ENCODE data around the gene HDAC11.

The HDAC11 gene

DNA sequence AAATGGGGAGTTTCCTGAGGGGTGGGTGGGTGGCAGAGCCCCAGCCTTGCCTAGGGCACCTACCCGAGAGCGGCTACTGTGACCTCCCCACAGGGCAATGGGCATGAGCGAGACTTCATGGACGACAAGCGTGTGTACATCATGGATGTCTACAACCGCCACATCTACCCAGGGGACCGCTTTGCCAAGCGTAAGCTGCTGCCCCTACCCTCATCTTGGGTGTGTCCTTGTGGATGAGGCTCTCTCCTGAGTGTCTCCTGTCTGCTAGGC lies 22.6 kb downstream of the HDAC11 start:
- TF ChIP-seq, protein P1, sequence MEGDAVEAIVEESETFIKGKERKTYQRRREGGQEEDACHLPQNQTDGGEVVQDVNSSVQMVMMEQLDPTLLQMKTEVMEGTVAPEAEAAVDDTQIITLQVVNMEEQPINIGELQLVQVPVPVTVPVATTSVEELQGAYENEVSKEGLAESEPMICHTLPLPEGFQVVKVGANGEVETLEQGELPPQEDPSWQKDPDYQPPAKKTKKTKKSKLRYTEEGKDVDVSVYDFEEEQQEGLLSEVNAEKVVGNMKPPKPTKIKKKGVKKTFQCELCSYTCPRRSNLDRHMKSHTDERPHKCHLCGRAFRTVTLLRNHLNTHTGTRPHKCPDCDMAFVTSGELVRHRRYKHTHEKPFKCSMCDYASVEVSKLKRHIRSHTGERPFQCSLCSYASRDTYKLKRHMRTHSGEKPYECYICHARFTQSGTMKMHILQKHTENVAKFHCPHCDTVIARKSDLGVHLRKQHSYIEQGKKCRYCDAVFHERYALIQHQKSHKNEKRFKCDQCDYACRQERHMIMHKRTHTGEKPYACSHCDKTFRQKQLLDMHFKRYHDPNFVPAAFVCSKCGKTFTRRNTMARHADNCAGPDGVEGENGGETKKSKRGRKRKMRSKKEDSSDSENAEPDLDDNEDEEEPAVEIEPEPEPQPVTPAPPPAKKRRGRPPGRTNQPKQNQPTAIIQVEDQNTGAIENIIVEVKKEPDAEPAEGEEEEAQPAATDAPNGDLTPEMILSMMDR (IDR thresholded peaks at IDR 0.05; ENCODE audit: unreplicated experiment in 3 of 3), result no peak
- Mint-ChIP-seq H3K9me3 (no peaks in the 10 kb centered on the region), H3K4me1 (peaks cover 11% of the 10 kb centered on the region), H3K27ac (no peak overlapping the region), H3K36me3 (ENCODE audit: low read depth) (peaks cover 3% of the 10 kb centered on the region), H3K27me3 (ENCODE audit: low read depth) (peaks cover 3% of the 10 kb centered on the region), H3K4me3 (no peak overlapping the region)

DNA sequence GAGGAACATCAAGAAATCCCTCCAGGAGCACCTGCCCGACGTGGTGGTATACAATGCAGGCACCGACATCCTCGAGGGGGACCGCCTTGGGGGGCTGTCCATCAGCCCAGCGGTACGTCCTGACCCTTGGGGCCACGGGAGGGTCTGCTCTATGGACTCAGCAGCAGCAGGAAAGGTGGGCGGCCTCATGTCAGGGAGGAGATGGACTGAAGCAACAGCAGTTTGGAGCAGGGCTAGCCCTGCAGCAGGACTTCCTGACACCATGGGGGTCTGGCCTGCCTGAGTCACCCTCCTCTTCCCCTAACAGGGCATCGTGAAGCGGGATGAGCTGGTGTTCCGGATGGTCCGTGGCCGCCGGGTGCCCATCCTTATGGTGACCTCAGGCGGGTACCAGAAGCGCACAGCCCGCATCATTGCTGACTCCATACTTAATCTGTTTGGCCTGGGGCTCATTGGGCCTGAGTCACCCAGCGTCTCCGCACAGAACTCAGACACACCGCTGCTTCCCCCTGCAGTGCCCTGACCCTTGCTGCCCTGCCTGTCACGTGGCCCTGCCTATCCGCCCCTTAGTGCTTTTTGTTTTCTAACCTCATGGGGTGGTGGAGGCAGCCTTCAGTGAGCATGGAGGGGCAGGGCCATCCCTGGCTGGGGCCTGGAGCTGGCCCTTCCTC lies 24.2 kb downstream of the HDAC11 start:
- H3K4me1 Mint-ChIP-seq, result peaks cover 11% of the 10 kb centered on the region
- TF ChIP-seq, protein P1 (IDR thresholded peaks at IDR 0.05; ENCODE audit: unreplicated experiment in 3 of 3), result no peak
- H3K27me3 Mint-ChIP-seq (ENCODE audit: low read depth), result peaks cover 6% of the 10 kb centered on the region
- no peaks in the 10 kb centered on the region for H3K9me3 Mint-ChIP-seq
- H3K36me3 Mint-ChIP-seq (ENCODE audit: low read depth), result peaks cover 3% of the 10 kb centered on the region
- peak overlapping the region in 1 of 3 experiments; percentile 32 for H3K27ac Mint-ChIP-seq
- no peak overlapping the region for H3K4me3 Mint-ChIP-seq

DNA sequence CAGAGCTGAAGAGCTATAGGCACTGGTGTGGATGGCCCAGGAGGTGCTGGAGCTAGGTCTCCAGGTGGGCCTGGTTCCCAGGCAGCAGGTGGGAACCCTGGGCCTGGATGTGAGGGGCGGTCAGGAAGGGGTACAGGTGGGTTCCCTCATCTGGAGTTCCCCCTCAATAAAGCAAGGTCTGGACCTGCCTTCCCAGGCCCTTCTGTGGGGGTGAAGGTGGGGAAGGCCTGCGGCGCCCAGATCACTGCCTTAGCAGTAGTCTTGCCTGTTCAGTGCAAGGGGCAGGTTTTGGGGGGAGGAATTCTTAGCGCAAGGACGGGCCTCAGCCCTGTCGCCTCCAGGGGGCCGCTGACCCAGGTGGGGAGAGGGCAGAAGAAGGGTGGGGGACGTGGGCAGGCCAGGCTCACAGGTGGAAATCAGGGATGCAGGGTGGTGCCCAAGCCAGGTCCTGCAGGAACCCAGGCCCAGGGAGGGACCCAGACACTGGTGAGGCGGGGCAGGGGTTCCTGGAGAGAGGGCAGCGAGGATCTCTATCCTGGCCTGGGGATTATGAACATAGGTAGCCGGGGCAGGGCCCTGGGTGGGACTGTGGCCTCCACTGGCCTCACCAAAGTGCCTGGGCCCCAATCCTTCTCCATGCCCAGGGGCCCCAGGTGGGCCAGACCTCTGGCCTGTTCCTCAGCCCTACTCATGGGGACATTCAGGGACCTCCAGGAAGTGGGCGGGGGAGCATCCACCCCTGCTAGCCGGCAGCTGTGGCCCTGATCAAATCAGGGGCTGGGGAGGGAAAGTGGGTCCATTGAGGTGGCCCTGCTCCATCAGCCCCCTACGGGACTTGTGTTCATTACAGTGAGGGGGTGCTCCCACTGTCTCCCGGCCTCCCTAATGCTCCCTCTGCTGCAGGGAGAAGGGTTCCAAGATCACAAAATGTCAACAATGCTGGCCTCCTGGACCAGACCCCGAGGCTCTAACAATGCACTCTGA lies 25.3 kb downstream of the HDAC11 start:
- H3K4me3 Mint-ChIP-seq, result no peak overlapping the region
- peaks cover 3% of the 10 kb centered on the region for H3K36me3 Mint-ChIP-seq (ENCODE audit: low read depth)
- no peak overlapping the region for H3K27ac Mint-ChIP-seq
- TF ChIP-seq, protein P1 (IDR thresholded peaks at IDR 0.05; ENCODE audit: unreplicated experiment in 3 of 3), result no peak
- peaks cover 6% of the 10 kb centered on the region for H3K27me3 Mint-ChIP-seq (ENCODE audit: low read depth)
- peaks cover 11% of the 10 kb centered on the region for H3K4me1 Mint-ChIP-seq
- no peaks in the 10 kb centered on the region for H3K9me3 Mint-ChIP-seq

DNA sequence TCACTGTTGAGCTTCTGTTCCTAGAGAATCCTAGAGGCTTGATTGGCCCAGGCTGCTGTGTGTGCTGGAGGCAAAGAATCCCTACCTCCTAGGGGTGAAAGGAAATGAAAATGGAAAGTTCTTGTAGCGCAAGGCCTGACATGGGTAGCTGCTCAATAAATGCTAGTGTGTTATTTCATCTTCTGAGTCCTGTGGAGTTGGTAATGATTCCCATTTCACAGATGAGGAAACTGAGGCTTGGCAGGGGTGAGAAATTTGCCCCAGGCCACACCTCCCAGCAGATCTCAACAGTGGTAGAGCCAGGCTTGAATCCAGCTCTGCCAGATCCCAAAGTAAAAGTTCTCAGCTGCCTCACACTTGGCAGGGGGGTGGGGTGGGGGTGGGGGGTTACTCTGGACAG lies 26.1 kb downstream of the HDAC11 start:
- TF ChIP-seq, protein P1 (IDR thresholded peaks at IDR 0.05; ENCODE audit: unreplicated experiment in 3 of 3), result no peak
- no peak overlapping the region for H3K27ac Mint-ChIP-seq
- H3K36me3 Mint-ChIP-seq (ENCODE audit: low read depth), result peaks cover 3% of the 10 kb centered on the region
- no peaks in the 10 kb centered on the region for H3K9me3 Mint-ChIP-seq
- H3K4me1 Mint-ChIP-seq, result peaks cover 7% of the 10 kb centered on the region
- H3K4me3 Mint-ChIP-seq, result no peak overlapping the region
- peaks cover 6% of the 10 kb centered on the region for H3K27me3 Mint-ChIP-seq (ENCODE audit: low read depth)

DNA sequence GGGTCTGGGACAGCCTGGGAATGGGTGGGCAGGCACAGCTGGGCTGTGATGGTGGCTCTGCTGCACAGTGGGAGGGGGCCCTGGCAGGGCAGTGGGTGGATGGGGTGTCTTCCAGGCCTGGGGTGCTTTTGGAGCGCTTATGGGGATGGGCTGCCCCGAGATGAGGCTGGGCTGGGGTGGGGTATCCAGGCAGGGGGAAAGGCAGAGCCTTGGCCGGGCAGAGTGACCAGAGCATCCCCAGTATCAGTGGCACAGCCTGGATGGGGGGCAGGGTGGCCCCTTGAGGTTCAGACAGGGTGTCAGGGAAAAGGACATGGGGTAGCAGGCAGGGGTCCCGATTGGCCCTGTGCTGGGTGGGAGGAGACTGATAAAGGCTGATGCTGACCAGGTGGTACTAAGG lies 26.6 kb downstream of the HDAC11 start:
- TF ChIP-seq, protein P1 (IDR thresholded peaks at IDR 0.05; ENCODE audit: unreplicated experiment in 3 of 3), result no peak
- no peak overlapping the region for H3K4me3 Mint-ChIP-seq
- peaks cover 3% of the 10 kb centered on the region for H3K36me3 Mint-ChIP-seq (ENCODE audit: low read depth)
- H3K27ac Mint-ChIP-seq, result peak overlapping the region in 2 of 3 experiments; percentile 14 to 30
- peaks cover 10% of the 10 kb centered on the region for H3K27me3 Mint-ChIP-seq (ENCODE audit: low read depth)
- no peaks in the 10 kb centered on the region for H3K9me3 Mint-ChIP-seq
- H3K4me1 Mint-ChIP-seq, result peaks cover 7% of the 10 kb centered on the region

All from nephron (organoid).